Fibroblast of gingiva (primary cell): ENCODE results near the gene NPEPL1.

Experiments used
- DNase-seq: peaks from one replicate; pipeline ENCODE4 v3.0.0-alpha.2; 2011; ENCODE audit warnings: low read depth

NPEPL1 gene

GRCh38 chr20:58658760-58659159 is 33.8 kb upstream of the NPEPL1 start:
- DNase-seq: no peak

- DNase-seq: no peak
These were observed 32.8 kb upstream of the NPEPL1 start for GRCh38 chr20:58659841-58660240.

- DNase-seq: no peak
These were observed 31.6 kb upstream of the NPEPL1 start for GRCh38 chr20:58660855-58661597.

GRCh38 chr20:58661598-58662473 is 30.8 kb upstream of the NPEPL1 start:
- DNase-seq: no peak

- DNase-seq: no peak
These were observed 28.3 kb upstream of the NPEPL1 start for GRCh38 chr20:58664331-58664730.

- DNase-seq: no peak
These were observed 27.7 kb upstream of the NPEPL1 start for GRCh38 chr20:58664883-58665282.

- DNase-seq: no peak
These were observed 27.0 kb upstream of the NPEPL1 start for GRCh38 chr20:58665606-58666005.

GRCh38 chr20:58666702-58667101 is 25.9 kb upstream of the NPEPL1 start:
- no peak for DNase-seq

GRCh38 chr20:58667975-58668374 is 24.6 kb upstream of the NPEPL1 start:
- DNase-seq: no peak

GRCh38 chr20:58668901-58669286 is 23.7 kb upstream of the NPEPL1 start:
- DNase-seq: no peak

- no peak for DNase-seq
These were observed 23.2 kb upstream of the NPEPL1 start for GRCh38 chr20:58669287-58670006.

GRCh38 chr20:58670102-58670501 is 22.5 kb upstream of the NPEPL1 start:
- peak; percentile 64 for DNase-seq

GRCh38 chr20:58670659-58671058 is 21.9 kb upstream of the NPEPL1 start:
- no peak for DNase-seq

- DNase-seq: no peak
These were observed 19.5 kb upstream of the NPEPL1 start for GRCh38 chr20:58673119-58673518.

GRCh38 chr20:58675146-58675584 is 17.4 kb upstream of the NPEPL1 start:
- DNase-seq: no peak

- DNase-seq: no peak
These were observed 17.0 kb upstream of the NPEPL1 start for GRCh38 chr20:58675641-58676040.

GRCh38 chr20:58676161-58676560 is 16.4 kb upstream of the NPEPL1 start:
- DNase-seq: no peak

- DNase-seq: no peak
These were observed 15.5 kb upstream of the NPEPL1 start for GRCh38 chr20:58677079-58677604.

GRCh38 chr20:58677808-58678207 is 14.8 kb upstream of the NPEPL1 start:
- no peak for DNase-seq

GRCh38 chr20:58678806-58679205 is 13.8 kb upstream of the NPEPL1 start:
- no peak for DNase-seq

GRCh38 chr20:58682656-58683531 is 9.7 kb upstream of the NPEPL1 start:
- no peak for DNase-seq
